ENCODE data around the gene UNC13D. TPM values are rescaled to one million over a fixed set of nuclear protein-coding genes. Genes with fewer than 3 reads are reported as not detected.

UNC13D gene
- total RNA-seq, 1 experiment from 2014 or later = 3.5 TPM

DNA sequence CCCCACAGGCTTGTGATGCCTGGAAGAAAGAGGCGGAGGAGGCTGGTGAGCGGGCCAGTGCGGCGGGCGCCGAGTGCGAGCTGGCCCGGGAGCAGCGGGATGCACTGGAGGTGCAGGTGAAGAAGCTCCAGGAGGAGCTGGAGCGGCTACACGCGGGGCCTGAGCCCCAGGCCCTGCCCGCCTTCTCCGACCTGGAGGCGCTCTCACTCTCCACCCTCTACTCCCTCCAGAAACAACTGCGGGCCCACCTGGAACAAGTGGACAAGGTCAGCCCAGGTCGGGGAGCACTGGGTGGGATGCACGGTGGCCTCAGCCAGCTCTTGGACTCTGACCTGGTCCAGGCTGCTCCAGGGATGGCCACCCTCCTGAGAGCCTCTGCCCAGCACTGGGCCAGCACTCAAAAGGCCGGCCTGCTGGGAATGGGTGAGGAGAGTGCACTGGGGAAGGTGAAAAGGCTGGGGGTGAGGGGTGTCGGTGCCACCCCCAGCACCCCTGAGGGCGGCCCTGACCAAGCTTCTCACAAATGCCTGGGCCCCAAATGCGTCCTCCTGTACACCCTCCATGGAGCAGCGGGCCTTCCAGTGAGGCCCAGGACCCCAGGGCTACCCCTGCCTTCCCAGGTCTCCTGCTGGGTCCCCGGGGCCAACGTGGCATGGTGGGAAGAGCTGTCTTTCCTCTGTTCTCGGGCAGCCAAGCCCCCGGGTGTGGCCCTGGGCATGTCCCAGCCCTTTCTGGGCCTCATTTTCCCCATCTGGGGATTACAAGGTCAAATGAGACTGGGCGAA lies 20.8 kb downstream of the UNC13D start:
- ChIA-PET POLR2A (no interaction called here), CTCF (interaction anchor here (0.6 kb wide), 1 partner anchor 8 kb away, joined by 3 read pairs; no protein-coding TSS in a partner anchor)
- Mint-ChIP-seq H3K9me3 (ENCODE audit: unreplicated experiment) (no peaks in the 10 kb centered on the region), H3K27me3 (ENCODE audit: insufficient read depth, unreplicated experiment) (no peaks in the 10 kb centered on the region), H3K4me3 (ENCODE audit: unreplicated experiment) (no peak overlapping the region), H3K27ac (ENCODE audit: low read depth, unreplicated experiment) (no peak overlapping the region), H3K36me3 (ENCODE audit: insufficient read depth, unreplicated experiment) (peaks cover 22% of the 10 kb centered on the region), H3K4me1 (ENCODE audit: insufficient read depth, unreplicated experiment) (no peaks in the 10 kb centered on the region)
- TF ChIP-seq, protein P1, sequence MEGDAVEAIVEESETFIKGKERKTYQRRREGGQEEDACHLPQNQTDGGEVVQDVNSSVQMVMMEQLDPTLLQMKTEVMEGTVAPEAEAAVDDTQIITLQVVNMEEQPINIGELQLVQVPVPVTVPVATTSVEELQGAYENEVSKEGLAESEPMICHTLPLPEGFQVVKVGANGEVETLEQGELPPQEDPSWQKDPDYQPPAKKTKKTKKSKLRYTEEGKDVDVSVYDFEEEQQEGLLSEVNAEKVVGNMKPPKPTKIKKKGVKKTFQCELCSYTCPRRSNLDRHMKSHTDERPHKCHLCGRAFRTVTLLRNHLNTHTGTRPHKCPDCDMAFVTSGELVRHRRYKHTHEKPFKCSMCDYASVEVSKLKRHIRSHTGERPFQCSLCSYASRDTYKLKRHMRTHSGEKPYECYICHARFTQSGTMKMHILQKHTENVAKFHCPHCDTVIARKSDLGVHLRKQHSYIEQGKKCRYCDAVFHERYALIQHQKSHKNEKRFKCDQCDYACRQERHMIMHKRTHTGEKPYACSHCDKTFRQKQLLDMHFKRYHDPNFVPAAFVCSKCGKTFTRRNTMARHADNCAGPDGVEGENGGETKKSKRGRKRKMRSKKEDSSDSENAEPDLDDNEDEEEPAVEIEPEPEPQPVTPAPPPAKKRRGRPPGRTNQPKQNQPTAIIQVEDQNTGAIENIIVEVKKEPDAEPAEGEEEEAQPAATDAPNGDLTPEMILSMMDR (IDR thresholded peaks at IDR 0.05; ENCODE audit: unreplicated experiment) = no peak
- BruUV-seq (replicated peaks) = no TSS peak
- intact Hi-C loops (cut with micrococcal nuclease) = no loop called here
- no peak for DNase-seq (ENCODE audit: unreplicated experiment)

DNA sequence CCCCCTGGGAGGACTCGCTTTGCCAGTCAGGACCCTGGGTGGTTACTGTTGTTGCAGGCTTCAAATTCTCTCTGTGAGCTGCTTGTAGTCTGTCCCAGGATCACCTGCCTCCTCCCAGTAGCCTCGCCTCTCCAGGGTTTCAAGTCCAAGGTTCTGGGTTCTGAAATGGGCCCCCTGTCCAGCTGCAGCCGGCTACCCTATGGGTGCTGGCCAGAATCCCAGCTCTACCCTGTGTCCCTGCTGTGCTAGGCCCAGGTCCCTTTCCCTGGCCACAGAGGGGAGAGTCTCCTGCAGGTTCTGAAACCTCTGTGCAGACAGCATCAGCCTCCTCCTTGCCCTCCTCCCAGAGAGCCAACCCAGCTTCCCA lies 21.4 kb downstream of the UNC13D start:
- peaks cover 24% of the 10 kb centered on the region for H3K36me3 Mint-ChIP-seq (ENCODE audit: insufficient read depth, unreplicated experiment)
- BruUV-seq (replicated peaks) = no TSS peak
- intact Hi-C loops (cut with micrococcal nuclease) = no loop called here
- no peak overlapping the region for H3K4me3 Mint-ChIP-seq (ENCODE audit: unreplicated experiment)
- TF ChIP-seq, protein P1 (IDR thresholded peaks at IDR 0.05; ENCODE audit: unreplicated experiment) = no peak
- no peaks in the 10 kb centered on the region for H3K4me1 Mint-ChIP-seq (ENCODE audit: insufficient read depth, unreplicated experiment)
- CTCF ChIA-PET = no interaction called here
- DNase-seq (ENCODE audit: unreplicated experiment) = no peak
- H3K9me3 Mint-ChIP-seq (ENCODE audit: unreplicated experiment) = no peaks in the 10 kb centered on the region
- POLR2A ChIA-PET = interaction anchor here (0.5 kb wide), 1 partner anchor 25 kb away, joined by 4 read pairs; no protein-coding TSS in a partner anchor
- H3K27me3 Mint-ChIP-seq (ENCODE audit: insufficient read depth, unreplicated experiment) = no peaks in the 10 kb centered on the region
- no peak overlapping the region for H3K27ac Mint-ChIP-seq (ENCODE audit: low read depth, unreplicated experiment)

DNA sequence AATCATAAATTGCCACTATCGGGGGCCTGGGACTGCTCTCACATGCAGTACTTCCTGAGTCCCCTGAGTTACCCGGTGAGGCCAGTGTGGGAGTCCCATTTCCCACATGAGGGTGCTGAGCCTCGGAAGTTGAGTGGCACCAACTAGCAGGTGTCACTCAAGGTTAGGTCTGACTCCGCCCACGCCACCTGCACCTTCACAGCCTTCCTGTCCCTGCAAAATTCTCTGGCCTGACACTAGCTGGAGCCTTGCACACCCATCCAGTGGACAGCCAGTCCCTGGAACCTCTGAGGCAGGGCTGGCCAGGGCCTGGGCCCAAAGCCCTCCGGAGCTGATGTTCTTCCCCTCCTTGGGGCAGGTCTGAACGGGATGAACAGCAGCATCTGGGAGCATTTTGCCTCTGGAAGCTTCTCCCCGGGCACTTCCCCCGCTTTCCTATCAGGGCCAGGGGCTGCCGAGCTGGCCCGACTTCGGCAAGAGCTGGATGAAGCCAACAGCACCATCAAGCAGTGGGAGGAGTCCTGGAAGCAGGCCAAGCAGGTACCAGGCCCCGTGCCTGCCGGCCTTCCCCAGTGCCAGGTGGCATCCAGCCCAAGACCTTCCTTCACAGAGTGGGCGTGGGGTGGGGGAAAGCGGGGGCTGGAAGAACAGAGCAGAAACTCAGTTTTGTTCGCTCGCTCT lies 21.9 kb downstream of the UNC13D start:
- Mint-ChIP-seq H3K27me3 (ENCODE audit: insufficient read depth, unreplicated experiment) (no peaks in the 10 kb centered on the region), H3K27ac (ENCODE audit: low read depth, unreplicated experiment) (no peak overlapping the region), H3K9me3 (ENCODE audit: unreplicated experiment) (no peaks in the 10 kb centered on the region), H3K4me3 (ENCODE audit: unreplicated experiment) (no peak overlapping the region), H3K4me1 (ENCODE audit: insufficient read depth, unreplicated experiment) (no peaks in the 10 kb centered on the region), H3K36me3 (ENCODE audit: insufficient read depth, unreplicated experiment) (peaks cover 24% of the 10 kb centered on the region)
- intact Hi-C loops (cut with micrococcal nuclease) = no loop called here
- peak; percentile 46 for DNase-seq (ENCODE audit: unreplicated experiment)
- TF ChIP-seq, protein P1 (IDR thresholded peaks at IDR 0.05; ENCODE audit: unreplicated experiment) = no peak
- no TSS peak for BruUV-seq (replicated peaks)
- ChIA-PET POLR2A (interaction anchor here (0.5 kb wide), 1 partner anchor 25 kb away, joined by 4 read pairs; no protein-coding TSS in a partner anchor), CTCF (interaction anchor here (0.6 to 0.8 kb wide), 2 partner anchors 9 to 45 kb away, joined by 3 to 6 read pairs; no protein-coding TSS in a partner anchor)

DNA sequence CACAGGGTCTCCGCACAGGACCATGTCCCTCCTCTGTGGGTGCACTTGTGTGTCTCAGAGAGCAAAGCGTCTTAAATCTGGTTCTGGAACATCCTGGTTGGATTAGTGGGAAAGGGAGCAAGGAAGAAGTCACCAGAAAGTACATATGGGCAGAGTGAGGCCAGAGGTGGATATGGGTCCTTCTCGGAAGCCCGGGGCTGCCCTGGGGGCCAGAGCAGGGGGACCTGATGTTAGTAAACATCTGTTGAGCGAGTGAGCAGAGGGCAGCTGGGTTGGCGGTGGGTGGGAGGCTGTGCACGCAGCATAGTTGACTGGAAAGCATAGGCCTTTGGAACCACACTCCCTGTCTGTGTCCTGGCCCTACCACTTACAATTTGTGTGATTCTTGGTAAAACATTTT lies 22.7 kb downstream of the UNC13D start:
- Mint-ChIP-seq H3K27ac (ENCODE audit: low read depth, unreplicated experiment) (no peak overlapping the region), H3K4me3 (ENCODE audit: unreplicated experiment) (no peak overlapping the region), H3K27me3 (ENCODE audit: insufficient read depth, unreplicated experiment) (no peaks in the 10 kb centered on the region), H3K4me1 (ENCODE audit: insufficient read depth, unreplicated experiment) (no peaks in the 10 kb centered on the region), H3K36me3 (ENCODE audit: insufficient read depth, unreplicated experiment) (peaks cover 27% of the 10 kb centered on the region), H3K9me3 (ENCODE audit: unreplicated experiment) (no peaks in the 10 kb centered on the region)
- TF ChIP-seq, protein P1 (IDR thresholded peaks at IDR 0.05; ENCODE audit: unreplicated experiment) = no peak
- ChIA-PET CTCF (interaction anchor here (0.6 to 0.8 kb wide), 2 partner anchors 9 to 45 kb away, joined by 3 to 6 read pairs; no protein-coding TSS in a partner anchor), POLR2A (no interaction called here)
- BruUV-seq (replicated peaks) = no TSS peak
- intact Hi-C loops (cut with micrococcal nuclease) = no loop called here
- DNase-seq (ENCODE audit: unreplicated experiment) = no peak
